Measurements from ENCODE around the gene USP22. TPM values are rescaled to one million over a fixed set of nuclear protein-coding genes. Genes with fewer than 3 reads are reported as not detected.

Gene USP22
- total RNA-seq, 1 experiment from 2014 or later: 210 TPM

GRCh38 chr17:20986767-20987510 is 55.9 kb downstream of the USP22 start:
- POLR2A ChIA-PET: no interaction called here
- Histone ChIP-seq H2AFZ (ENCODE audit: low read depth, low read length, poor library complexity, severe bottlenecking) (no peak overlapping the region), H3K4me1 (ENCODE audit: control insufficient read depth in 1 of 2, insufficient read depth in 2 of 2, low read length in 2 of 2) (no peaks in the 10 kb centered on the region), H3K9me3 (ENCODE audit: control insufficient read depth in 1 of 2, insufficient read depth in 1 of 2, low read depth in 1 of 2, low read length in 2 of 2) (no peaks in the 10 kb centered on the region), H3K27ac (ENCODE audit: low read depth, low read length) (no peak overlapping the region), H3K79me2 (ENCODE audit: insufficient read depth, low read length) (no peaks in the 10 kb centered on the region), H3K4me3 (replicated peaks in 1 of 2; ENCODE audit: low read depth in 1 of 2, low read length in 2 of 2) (no peak overlapping the region), H3K9me2 (ENCODE audit: insufficient read depth) (no peaks in the 10 kb centered on the region), H4K20me1 (ENCODE audit: insufficient read depth) (no peaks in the 10 kb centered on the region), H3K4me2 (ENCODE audit: low read length) (no peak overlapping the region), H3K9ac (ENCODE audit: low read length) (no peak overlapping the region), H3K36me3 (ENCODE audit: control insufficient read depth in 1 of 2, insufficient read depth in 2 of 2, low read length in 2 of 2) (no peaks in the 10 kb centered on the region), H3K27me3 (ENCODE audit: insufficient read depth, low read length) (no peaks in the 10 kb centered on the region)
- TF ChIP-seq ELF1 (IDR thresholded peaks at IDR 0.05; ENCODE audit: borderline replicate concordance, low read depth): no peak
- TF ChIP-seq RAD21 (IDR thresholded peaks at IDR 0.05; ENCODE audit: low read depth): no peak
- no peak for TF ChIP-seq ZBTB33 (IDR thresholded peaks at IDR 0.05; ENCODE audit: extremely low read depth, insufficient replicate concordance, low read length)
- TF ChIP-seq EZH2 (IDR thresholded peaks at IDR 0.05): no peak
- no peak for TF ChIP-seq EZH2phosphoT487 (IDR thresholded peaks at IDR 0.05; ENCODE audit: borderline replicate concordance)
- TF ChIP-seq SIN3A (IDR thresholded peaks at IDR 0.05; ENCODE audit: low read depth): no peak
- no peak for TF ChIP-seq CTCF (IDR thresholded peaks at IDR 0.05 in 2 of 3, conservative IDR thresholded peaks at IDR 0.05 in 1 of 3; ENCODE audit: borderline replicate concordance in 1 of 3, insufficient read depth in 1 of 3, low read depth in 2 of 3, low read length in 2 of 3)
- no peak for TF ChIP-seq YY1 (IDR thresholded peaks at IDR 0.05; ENCODE audit: extremely low read depth, insufficient replicate concordance, low read depth, low read length)
- no peak for TF ChIP-seq SRF (IDR thresholded peaks at IDR 0.05; ENCODE audit: low read depth)
- no peak for TF ChIP-seq ZFX (IDR thresholded peaks at IDR 0.05)
- no peak for TF ChIP-seq POLR2AphosphoS5 (IDR thresholded peaks at IDR 0.05; ENCODE audit: low read depth, low read length)
- TF ChIP-seq REST (IDR thresholded peaks at IDR 0.05; ENCODE audit: low read depth): no peak
- TF ChIP-seq CBX3 (IDR thresholded peaks at IDR 0.05; ENCODE audit: low read depth): no peak
- no peak for TF ChIP-seq TCF7L2 (IDR thresholded peaks at IDR 0.05; ENCODE audit: borderline replicate concordance, extremely low read depth, insufficient read depth, insufficient read length)
- TF ChIP-seq ZNF274 (IDR thresholded peaks at IDR 0.05; ENCODE audit: low read depth, low read length): no peak
- no peak for TF ChIP-seq FOSL1 (IDR thresholded peaks at IDR 0.05; ENCODE audit: low read depth)
- TF ChIP-seq CEBPB (IDR thresholded peaks at IDR 0.05; ENCODE audit: low read depth): no peak
- TF ChIP-seq POLR2A (IDR thresholded peaks at IDR 0.05; ENCODE audit: borderline replicate concordance, extremely low read depth, insufficient read depth, insufficient read length): no peak
- no peak for TF ChIP-seq EGR1 (IDR thresholded peaks at IDR 0.05; ENCODE audit: low read depth)
- intact Hi-C loops (cut with micrococcal nuclease): no loop called here
- RAD21 ChIA-PET (ENCODE audit: low non-redundant PET in 1 of 2, low total read pairs in 2 of 2, uncharacterized antibody in 2 of 2, unreplicated experiment in 2 of 2): no interaction called here
- BruUV-seq (replicated peaks): no TSS peak
- DNase-seq (ENCODE audit: low read depth, low spot score): no peak
- CTCF ChIA-PET: no interaction called here
- no peak for ATAC-seq
